PC-3 (cell line): ENCODE data around the gene RCAN2.

Experiments
- EZH2phosphoT487 ChIP-seq: fragments of 300-600 bp; sonication (generic); IDR thresholded peaks from 2 replicates; pipeline ENCODE4 v1.6.1; 2018; ENCODE audit warnings: mild to moderate bottlenecking, antibody characterized with exemption, low read length, borderline replicate concordance
- TF ChIP-seq, protein P1 (sequence below): fragments of 300-600 bp; sonication (generic); conservative IDR thresholded peaks from 2 replicates; pipeline ENCODE4 v1.5.1; 2017; ENCODE audit warnings: antibody characterized with exemption, low read depth, mild to moderate bottlenecking, low read length

- TF ChIP-seq, protein P1, sequence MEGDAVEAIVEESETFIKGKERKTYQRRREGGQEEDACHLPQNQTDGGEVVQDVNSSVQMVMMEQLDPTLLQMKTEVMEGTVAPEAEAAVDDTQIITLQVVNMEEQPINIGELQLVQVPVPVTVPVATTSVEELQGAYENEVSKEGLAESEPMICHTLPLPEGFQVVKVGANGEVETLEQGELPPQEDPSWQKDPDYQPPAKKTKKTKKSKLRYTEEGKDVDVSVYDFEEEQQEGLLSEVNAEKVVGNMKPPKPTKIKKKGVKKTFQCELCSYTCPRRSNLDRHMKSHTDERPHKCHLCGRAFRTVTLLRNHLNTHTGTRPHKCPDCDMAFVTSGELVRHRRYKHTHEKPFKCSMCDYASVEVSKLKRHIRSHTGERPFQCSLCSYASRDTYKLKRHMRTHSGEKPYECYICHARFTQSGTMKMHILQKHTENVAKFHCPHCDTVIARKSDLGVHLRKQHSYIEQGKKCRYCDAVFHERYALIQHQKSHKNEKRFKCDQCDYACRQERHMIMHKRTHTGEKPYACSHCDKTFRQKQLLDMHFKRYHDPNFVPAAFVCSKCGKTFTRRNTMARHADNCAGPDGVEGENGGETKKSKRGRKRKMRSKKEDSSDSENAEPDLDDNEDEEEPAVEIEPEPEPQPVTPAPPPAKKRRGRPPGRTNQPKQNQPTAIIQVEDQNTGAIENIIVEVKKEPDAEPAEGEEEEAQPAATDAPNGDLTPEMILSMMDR: no peak
- TF ChIP-seq EZH2phosphoT487: no peak
Observed at GRCh38 chr6:46219661-46220060, 271.6 kb downstream of the RCAN2 start.
